Smooth muscle cell (in vitro differentiated cells): ENCODE results near the gene LPCAT3. TPM values are rescaled to one million over a fixed set of nuclear protein-coding genes. Genes with fewer than 3 reads are reported as not detected.

Source experiments
- DNase-seq: peaks from one replicate; lab custom pipeline; 2025; ENCODE audit not compliant: unreplicated experiment; lab: John Stamatoyannopoulos, UW
- H2AFZ ChIP-seq: fragments of 200-600 bp; sonication (generic); 2 replicates; pipeline ENCODE4 v1.6.0; 2016; ENCODE audit warnings: antibody characterized with exemption, low read depth, mild to moderate bottlenecking
- H3F3A ChIP-seq: fragments of 200-600 bp; sonication (generic); 2 replicates; pipeline ENCODE4 v1.6.0; 2017; ENCODE audit warnings: antibody characterized with exemption, low read depth
- H3K27ac ChIP-seq: fragments of 200-600 bp; sonication (generic); 2 replicates; pipeline ENCODE4 v1.5.1; 2016; ENCODE audit warnings: low read depth, mild to moderate bottlenecking
- H3K27me3 ChIP-seq: fragments of 200-600 bp; sonication (generic); 2 replicates; pipeline ENCODE4 v1.6.1; 2016; ENCODE audit warnings: low read depth, mild to moderate bottlenecking
- H3K36me3 ChIP-seq: fragments of 200-600 bp; sonication (generic); 2 replicates; pipeline ENCODE4 v1.5.1; 2016; ENCODE audit warnings: low read depth
- H3K4me1 ChIP-seq: fragments of 200-600 bp; sonication (generic); 2 replicates; pipeline ENCODE4 v1.5.1; 2016; ENCODE audit warnings: low read depth
- H3K4me2 ChIP-seq: fragments of 200-600 bp; sonication (generic); 2 replicates; pipeline ENCODE4 v1.6.0; 2016; ENCODE audit warnings: mild to moderate bottlenecking
- H3K4me3 ChIP-seq: fragments of 200-600 bp; sonication (generic); 2 replicates; pipeline ENCODE4 v1.5.1; 2016; ENCODE audit warnings: mild to moderate bottlenecking
- H3K79me2 ChIP-seq: fragments of 200-600 bp; sonication (generic); 2 replicates; pipeline ENCODE4 v1.6.0; 2016; ENCODE audit warnings: low read depth, mild to moderate bottlenecking
- H3K9ac ChIP-seq: fragments of 200-600 bp; sonication (generic); 2 replicates; pipeline ENCODE4 v1.6.0; 2016; ENCODE audit warnings: low read depth
- H3K9me3 ChIP-seq: fragments of 200-600 bp; sonication (generic); replicated peaks from 2 replicates; pipeline ENCODE4 v1.5.1; 2016; ENCODE audit warnings: low read depth
- H4K20me1 ChIP-seq: fragments of 200-600 bp; sonication (generic); 2 replicates; pipeline ENCODE4 v1.6.0; 2016; ENCODE audit warnings: low read depth
- WGBS: methylation state at CpG from one replicate; pipeline ENCODE4 v1.1.7; 2016; ENCODE audit warnings: low lambda C conversion rate; 5-methylcytosine and 5-hydroxymethylcytosine counted together
- polyA plus RNA-seq: library from polyadenylated mRNA; unstranded; fragments of >200 nt; fragmentation: Nextera tagmentation; extraction: Ambion mirVana; gene quantifications from 2 replicates; pipeline ENCODE4 v1.2.1, GENCODE V29; 2016
- total RNA-seq: library from RNA; depleted of rRNA; stranded (reverse); fragments of >200 nt; gene quantifications from 2 replicates; pipeline ENCODE4 v1.2.3, GENCODE V29; 2014
- TF ChIP-seq, protein P1 (sequence below): fragments of 200-600 bp; sonication (generic); IDR thresholded peaks from 2 replicates; pipeline ENCODE4 v1.5.1; 2017; ENCODE audit warnings: borderline replicate concordance, mild to moderate bottlenecking, antibody characterized with exemption; ENCODE audit not compliant: insufficient read depth, poor library complexity, severe bottlenecking

LPCAT3 gene, protein sequence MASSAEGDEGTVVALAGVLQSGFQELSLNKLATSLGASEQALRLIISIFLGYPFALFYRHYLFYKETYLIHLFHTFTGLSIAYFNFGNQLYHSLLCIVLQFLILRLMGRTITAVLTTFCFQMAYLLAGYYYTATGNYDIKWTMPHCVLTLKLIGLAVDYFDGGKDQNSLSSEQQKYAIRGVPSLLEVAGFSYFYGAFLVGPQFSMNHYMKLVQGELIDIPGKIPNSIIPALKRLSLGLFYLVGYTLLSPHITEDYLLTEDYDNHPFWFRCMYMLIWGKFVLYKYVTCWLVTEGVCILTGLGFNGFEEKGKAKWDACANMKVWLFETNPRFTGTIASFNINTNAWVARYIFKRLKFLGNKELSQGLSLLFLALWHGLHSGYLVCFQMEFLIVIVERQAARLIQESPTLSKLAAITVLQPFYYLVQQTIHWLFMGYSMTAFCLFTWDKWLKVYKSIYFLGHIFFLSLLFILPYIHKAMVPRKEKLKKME
- 16.9 and 28.3 TPM in 2 replicates for total RNA-seq
- polyA plus RNA-seq, result 34.3 and 35.9 TPM in 2 replicates

DNA sequence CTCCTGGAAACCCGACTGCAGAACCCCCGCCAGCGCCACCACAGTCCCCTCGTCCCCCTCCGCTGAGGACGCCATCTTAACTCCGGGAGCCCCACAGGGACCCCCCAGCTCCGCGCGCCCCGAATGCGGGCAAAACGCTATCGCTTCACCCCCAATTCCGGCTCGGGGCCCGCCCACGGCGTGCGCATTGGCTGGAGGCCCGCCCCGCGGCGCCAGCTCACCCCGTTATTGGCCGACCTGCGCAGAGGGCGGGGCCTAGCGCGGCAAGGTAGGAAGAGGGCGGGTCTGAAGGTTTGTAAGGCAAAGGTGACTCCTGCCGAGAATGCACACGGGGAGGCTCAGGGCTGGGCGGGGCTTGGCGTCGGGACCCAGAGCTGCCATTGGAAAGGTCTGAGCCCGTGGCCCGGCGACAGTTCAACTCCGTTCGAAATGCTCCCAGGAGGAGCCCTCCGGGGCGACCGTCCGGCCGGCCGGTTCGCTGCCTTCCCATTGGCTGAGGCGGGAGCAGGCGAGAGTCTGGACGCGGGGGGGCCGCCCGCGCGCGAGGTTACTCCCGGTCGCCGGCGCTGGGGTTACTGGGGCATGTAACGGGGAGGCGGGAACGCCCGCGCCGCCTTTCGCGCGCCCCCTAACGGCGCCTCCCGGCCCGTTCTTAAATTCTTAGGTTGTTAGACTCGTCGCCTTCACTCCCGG lies at the start of gene LPCAT3:
Gene LPCAT3, minus strand, starts transcription at position 127 of the 693 bp plus-strand sequence. Its CDS starts 52 bp downstream, at position 75.
- no peaks in the 10 kb centered on the region for H3F3A ChIP-seq
- H3K4me1 ChIP-seq, result peaks cover 9% of the 10 kb centered on the region
- WGBS, result 1% methylated on average over 37 of the region's 77 CpGs
- peak within 1 kb of the TSS; percentile 21 for H3K27ac ChIP-seq
- no peaks in the 10 kb centered on the region for H3K36me3 ChIP-seq
- no peaks in the 10 kb centered on the region for H3K27me3 ChIP-seq
- H3K9me3 ChIP-seq, result no peaks in the 10 kb centered on the region
- TF ChIP-seq, protein P1, sequence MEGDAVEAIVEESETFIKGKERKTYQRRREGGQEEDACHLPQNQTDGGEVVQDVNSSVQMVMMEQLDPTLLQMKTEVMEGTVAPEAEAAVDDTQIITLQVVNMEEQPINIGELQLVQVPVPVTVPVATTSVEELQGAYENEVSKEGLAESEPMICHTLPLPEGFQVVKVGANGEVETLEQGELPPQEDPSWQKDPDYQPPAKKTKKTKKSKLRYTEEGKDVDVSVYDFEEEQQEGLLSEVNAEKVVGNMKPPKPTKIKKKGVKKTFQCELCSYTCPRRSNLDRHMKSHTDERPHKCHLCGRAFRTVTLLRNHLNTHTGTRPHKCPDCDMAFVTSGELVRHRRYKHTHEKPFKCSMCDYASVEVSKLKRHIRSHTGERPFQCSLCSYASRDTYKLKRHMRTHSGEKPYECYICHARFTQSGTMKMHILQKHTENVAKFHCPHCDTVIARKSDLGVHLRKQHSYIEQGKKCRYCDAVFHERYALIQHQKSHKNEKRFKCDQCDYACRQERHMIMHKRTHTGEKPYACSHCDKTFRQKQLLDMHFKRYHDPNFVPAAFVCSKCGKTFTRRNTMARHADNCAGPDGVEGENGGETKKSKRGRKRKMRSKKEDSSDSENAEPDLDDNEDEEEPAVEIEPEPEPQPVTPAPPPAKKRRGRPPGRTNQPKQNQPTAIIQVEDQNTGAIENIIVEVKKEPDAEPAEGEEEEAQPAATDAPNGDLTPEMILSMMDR, result peak; percentile 82
- peak within 1 kb of the TSS; percentile 22 for H3K9ac ChIP-seq
- H3K79me2 ChIP-seq, result no peaks in the 10 kb centered on the region
- peak; percentile 94 for DNase-seq
- no peaks in the 10 kb centered on the region for H4K20me1 ChIP-seq
- peak within 1 kb of the TSS; percentile 71 for H3K4me3 ChIP-seq
- H2AFZ ChIP-seq, result peak within 1 kb of the TSS; percentile 45
- peak within 1 kb of the TSS; percentile 90 for H3K4me2 ChIP-seq

DNA sequence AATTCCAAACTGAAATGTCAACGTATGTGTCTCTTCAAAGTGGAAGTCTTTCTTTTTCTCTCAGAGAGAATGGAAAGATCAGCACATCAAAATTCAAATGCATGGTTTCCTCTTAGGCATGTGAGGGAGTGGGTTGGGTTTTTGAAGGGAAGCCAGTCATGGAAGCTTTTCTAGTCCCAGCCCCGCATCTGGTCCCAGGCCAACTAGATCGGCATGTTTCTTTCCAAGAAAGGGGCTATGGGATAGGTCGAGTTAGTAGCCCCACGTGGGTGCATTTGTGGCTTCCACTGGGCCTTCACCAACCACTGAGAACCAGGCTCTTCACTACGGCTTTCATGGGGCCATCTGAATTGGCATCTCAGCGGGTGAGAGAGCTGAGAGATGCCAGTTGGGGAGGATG lies 48.8 kb upstream of the LPCAT3 start:
- Histone ChIP-seq H3K27me3 (no peaks in the 10 kb centered on the region), H3K27ac (no peak overlapping the region), H3K9ac (no peak overlapping the region), H3F3A (peaks cover 10% of the 10 kb centered on the region), H2AFZ (no peak overlapping the region), H4K20me1 (no peaks in the 10 kb centered on the region), H3K9me3 (no peaks in the 10 kb centered on the region), H3K4me1 (no peaks in the 10 kb centered on the region), H3K79me2 (no peaks in the 10 kb centered on the region), H3K36me3 (no peaks in the 10 kb centered on the region), H3K4me3 (no peak overlapping the region), H3K4me2 (no peak overlapping the region)
- DNase-seq, result no peak
- TF ChIP-seq, protein P1, result no peak
- 88% methylated on average over 7 of the region's 7 CpGs for WGBS

GRCh38 chr12:7066596-7066995 lies 48.3 kb upstream of the LPCAT3 start:
- Histone ChIP-seq H3K4me1 (no peaks in the 10 kb centered on the region), H2AFZ (no peak overlapping the region), H3K9me3 (no peaks in the 10 kb centered on the region), H3K36me3 (no peaks in the 10 kb centered on the region), H3K4me2 (no peak overlapping the region), H3K79me2 (no peaks in the 10 kb centered on the region), H3K27ac (no peak overlapping the region), H4K20me1 (no peaks in the 10 kb centered on the region), H3F3A (peaks cover 10% of the 10 kb centered on the region), H3K9ac (no peak overlapping the region), H3K27me3 (no peaks in the 10 kb centered on the region), H3K4me3 (no peak overlapping the region)
- WGBS, result 88% methylated on average over 2 of the region's 2 CpGs
- no peak for DNase-seq
- TF ChIP-seq, protein P1, result no peak
